ENCODE measurements around the gene CDH23.

CDH23 gene

DNA sequence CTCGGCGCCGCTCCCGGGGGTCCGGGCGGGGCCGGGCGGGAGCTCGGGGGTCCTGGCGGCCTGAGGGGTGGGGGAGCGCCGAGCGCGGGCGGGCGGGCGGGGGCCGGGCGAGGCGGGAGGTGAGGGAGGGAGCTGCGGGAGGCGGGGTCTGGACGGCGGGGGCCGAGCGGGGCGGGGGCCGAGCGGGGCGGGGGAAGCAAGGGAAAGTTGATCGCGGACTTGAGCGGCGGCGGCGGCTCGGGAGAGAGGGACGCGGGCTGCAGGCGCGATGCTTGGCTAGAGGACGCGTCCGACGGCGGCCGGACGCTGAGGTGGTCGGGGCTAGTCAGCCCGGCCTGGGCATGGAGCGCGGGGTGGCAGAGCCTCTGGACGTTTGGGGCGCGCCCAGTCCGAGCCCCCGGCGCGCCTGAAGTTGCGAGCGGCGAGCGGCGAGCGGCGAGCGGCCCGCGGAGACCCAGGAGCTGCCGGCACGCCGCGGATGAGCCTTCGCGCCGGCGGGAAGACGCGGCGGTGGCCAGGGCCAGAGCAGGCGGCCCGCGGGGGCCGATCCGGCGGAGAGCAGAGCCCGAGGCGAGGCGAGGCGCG, at the start of gene CDH23:
Gene CDH23, plus strand, starts transcription at position 210 of the 585 bp plus-strand sequence. CDS start 42,912 bp downstream, outside the sequence.
- no peaks in the 10 kb centered on the region for H3K36me3 ChIP-seq (ENCODE audit: control insufficient read depth, insufficient read depth, low read length)
- H3K9ac ChIP-seq (ENCODE audit: low read depth, low read length) = no peak within 1 kb of the TSS; the same call in 1 of the 2 replicates
- peaks cover 71% of the 10 kb centered on the region for H3K27me3 ChIP-seq (ENCODE audit: control insufficient read depth, insufficient read depth, low read length)

DNA sequence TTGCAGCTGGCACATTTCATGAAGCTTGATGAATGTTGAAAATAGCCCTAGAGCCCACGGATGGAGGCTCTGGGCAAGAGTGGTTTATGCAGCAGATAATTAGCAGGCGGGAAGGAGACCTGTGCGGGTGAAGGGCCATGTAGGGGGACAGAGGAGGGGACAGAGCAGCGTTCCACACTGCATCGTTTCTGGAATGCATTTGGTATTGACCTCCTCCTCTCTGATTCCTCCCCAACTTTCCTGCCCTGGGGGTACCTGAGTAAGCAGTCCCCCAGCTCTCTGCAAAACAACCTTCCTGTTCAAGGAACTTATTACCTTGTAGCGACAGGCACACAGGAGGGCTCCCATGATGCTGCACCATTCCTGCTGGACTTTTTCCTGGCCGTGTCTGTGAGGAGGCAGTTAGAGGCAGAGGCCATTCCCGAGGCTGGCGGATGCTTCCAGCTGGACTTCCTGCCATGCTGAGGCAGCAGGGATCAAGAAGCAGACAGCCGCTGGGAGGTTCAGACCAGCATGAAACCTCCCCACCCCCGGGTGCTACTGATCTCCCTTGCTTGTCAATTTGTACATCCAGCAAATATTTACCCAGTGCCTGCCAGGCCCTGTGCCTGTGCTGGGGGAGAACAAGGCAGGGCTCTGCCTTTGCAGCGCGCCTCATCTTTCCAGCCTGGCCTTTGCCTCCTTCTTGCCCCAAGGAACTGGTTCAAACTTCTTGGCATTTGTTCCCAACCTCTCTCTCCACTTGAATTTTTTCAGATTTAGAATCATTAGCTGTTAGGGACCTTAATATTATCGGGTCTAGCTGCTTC, 48.9 kb upstream of the CDH23 start:
- H3K4me3 ChIP-seq (ENCODE audit: low read depth, low read length) = no peak overlapping the region
- H3K27ac ChIP-seq (ENCODE audit: low read depth, low read length) = no peak overlapping the region
- peaks cover 31% of the 10 kb centered on the region for H3K4me1 ChIP-seq (ENCODE audit: control insufficient read depth, insufficient read depth, low read length)
- no peaks in the 10 kb centered on the region for H3K9me3 ChIP-seq (ENCODE audit: control insufficient read depth, insufficient read depth, low read length)
- no peak overlapping the region for H3K9ac ChIP-seq (ENCODE audit: low read depth, low read length)
- H3K36me3 ChIP-seq (ENCODE audit: control insufficient read depth, insufficient read depth, low read length) = no peaks in the 10 kb centered on the region; the same call in none of the 2 replicates
- no peaks in the 10 kb centered on the region for H3K27me3 ChIP-seq (ENCODE audit: control insufficient read depth, insufficient read depth, low read length)

More for the DNA sequence above, at the start of gene CDH23:
- Histone ChIP-seq H3K4me3 (ENCODE audit: low read depth, low read length) (peak within 1 kb of the TSS; percentile 70), H3K9me3 (ENCODE audit: control insufficient read depth, insufficient read depth, low read length) (no peaks in the 10 kb centered on the region), H3K27ac (ENCODE audit: low read depth, low read length) (no peak within 1 kb of the TSS), H3K4me1 (ENCODE audit: control insufficient read depth, insufficient read depth, low read length) (peaks cover 16% of the 10 kb centered on the region)

DNA sequence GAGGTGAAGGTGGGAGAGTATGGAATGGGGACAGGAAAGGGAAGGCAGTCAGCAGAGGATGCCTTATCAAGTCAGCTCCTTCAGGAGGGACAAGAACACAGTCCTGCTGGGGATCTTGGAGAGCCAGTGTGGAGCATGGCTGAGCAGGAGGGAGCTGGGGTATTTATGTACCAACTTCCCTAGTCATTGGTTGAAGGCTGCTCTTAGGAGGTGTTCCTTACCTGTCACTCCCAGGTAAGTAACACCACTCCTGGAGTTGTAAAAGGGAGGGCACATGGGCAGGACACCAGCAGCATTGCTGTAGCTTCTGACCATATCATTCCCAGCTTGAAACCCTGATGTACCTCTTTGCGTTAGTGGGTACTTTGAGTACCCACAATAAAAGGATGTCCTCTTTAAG, 47.9 kb upstream of the CDH23 start:
- Histone ChIP-seq H3K27me3 (ENCODE audit: control insufficient read depth, insufficient read depth, low read length) (no peaks in the 10 kb centered on the region), H3K27ac (ENCODE audit: low read depth, low read length) (no peak overlapping the region), H3K4me3 (ENCODE audit: low read depth, low read length) (no peak overlapping the region), H3K9me3 (ENCODE audit: control insufficient read depth, insufficient read depth, low read length) (no peaks in the 10 kb centered on the region), H3K4me1 (ENCODE audit: control insufficient read depth, insufficient read depth, low read length) (peaks cover 24% of the 10 kb centered on the region), H3K36me3 (ENCODE audit: control insufficient read depth, insufficient read depth, low read length) (no peaks in the 10 kb centered on the region; the same call in none of the 2 replicates), H3K9ac (ENCODE audit: low read depth, low read length) (no peak overlapping the region)

DNA sequence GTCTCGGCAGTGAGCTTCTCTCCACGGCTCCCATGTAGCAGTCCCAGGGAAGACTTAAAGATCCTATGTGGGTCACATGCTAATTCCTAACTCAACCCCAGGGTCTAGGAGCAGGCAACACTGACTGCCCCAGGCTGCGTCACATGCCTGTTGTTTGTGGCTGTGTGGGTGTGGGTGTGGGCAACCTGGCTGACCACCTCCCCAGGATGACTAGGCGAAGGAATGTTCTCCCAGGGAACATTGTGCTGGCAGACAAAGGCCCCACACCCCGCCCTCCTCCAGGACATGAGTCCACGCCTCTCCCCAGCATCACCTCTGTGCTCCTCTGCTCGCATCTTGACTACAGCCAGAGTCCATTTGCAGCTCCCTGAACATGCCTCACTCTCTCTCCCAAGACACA, 47.3 kb upstream of the CDH23 start:
- Histone ChIP-seq H3K36me3 (ENCODE audit: control insufficient read depth, insufficient read depth, low read length) (no peaks in the 10 kb centered on the region; the same call in none of the 2 replicates), H3K4me1 (ENCODE audit: control insufficient read depth, insufficient read depth, low read length) (peaks cover 18% of the 10 kb centered on the region), H3K9ac (ENCODE audit: low read depth, low read length) (no peak overlapping the region), H3K27ac (ENCODE audit: low read depth, low read length) (no peak overlapping the region), H3K27me3 (ENCODE audit: control insufficient read depth, insufficient read depth, low read length) (no peaks in the 10 kb centered on the region), H3K4me3 (ENCODE audit: low read depth, low read length) (no peak overlapping the region), H3K9me3 (ENCODE audit: control insufficient read depth, insufficient read depth, low read length) (no peaks in the 10 kb centered on the region)

DNA sequence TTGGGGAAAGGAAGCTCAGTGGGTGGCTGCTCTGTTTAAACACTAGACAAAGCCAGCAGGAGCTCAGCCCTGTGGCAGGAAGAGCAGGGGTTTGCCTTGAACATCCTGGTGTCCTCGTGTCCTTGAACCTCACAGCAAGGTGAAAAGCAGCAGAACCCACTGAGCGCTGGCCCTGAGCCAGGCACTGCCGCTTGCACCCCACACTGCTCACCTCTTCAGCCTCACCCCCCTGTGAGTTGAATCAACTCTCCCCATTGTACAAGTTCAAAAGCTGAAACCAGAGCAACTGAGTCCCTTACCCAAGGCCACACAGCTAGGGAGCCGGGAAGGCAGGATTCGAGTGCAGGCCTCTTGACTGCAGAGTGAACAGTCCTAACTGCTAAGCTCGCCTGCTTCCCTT, 45.6 kb upstream of the CDH23 start:
- H3K4me1 ChIP-seq (ENCODE audit: control insufficient read depth, insufficient read depth, low read length) = peaks cover 3% of the 10 kb centered on the region; the same call in 1 of the 2 replicates
- H3K9me3 ChIP-seq (ENCODE audit: control insufficient read depth, insufficient read depth, low read length) = no peaks in the 10 kb centered on the region
- H3K27me3 ChIP-seq (ENCODE audit: control insufficient read depth, insufficient read depth, low read length) = no peaks in the 10 kb centered on the region
- H3K9ac ChIP-seq (ENCODE audit: low read depth, low read length) = no peak overlapping the region
- H3K4me3 ChIP-seq (ENCODE audit: low read depth, low read length) = no peak overlapping the region
- no peak overlapping the region for H3K27ac ChIP-seq (ENCODE audit: low read depth, low read length)
- peaks cover 2% of the 10 kb centered on the region for H3K36me3 ChIP-seq (ENCODE audit: control insufficient read depth, insufficient read depth, low read length)

DNA sequence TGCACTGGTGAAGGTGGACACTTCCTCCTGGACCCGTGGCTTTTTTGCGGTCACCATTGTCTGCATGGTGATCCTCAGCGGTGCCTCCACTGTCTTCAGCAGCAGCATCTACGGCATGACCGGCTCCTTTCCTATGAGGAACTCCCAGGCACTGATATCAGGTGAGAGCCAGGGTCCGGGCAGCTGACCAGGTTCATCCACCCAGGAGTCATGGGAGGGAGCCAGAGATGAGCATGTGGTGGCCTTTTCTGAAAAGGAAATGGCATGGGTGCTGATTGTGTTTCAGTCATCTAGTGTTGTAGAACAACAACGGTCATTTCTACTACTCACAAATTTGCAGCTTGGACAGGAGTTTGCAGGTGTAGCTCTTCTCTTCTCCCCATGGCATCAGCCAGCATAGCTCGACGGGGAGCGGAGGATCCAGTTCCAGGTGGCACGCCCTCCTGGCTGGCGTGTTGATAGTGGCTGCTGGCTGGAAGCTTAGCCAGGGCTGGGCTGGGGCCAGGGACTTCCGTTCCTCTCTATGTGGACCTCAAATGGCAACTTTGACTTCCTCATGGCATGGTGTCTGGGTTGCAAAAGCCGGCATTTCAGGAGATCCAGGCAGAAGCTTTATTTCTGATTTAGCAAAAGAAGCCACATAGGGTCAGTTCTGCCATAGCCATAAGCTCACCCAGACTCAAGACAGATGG, 44.9 kb upstream of the CDH23 start:
- Histone ChIP-seq H3K36me3 (ENCODE audit: control insufficient read depth, insufficient read depth, low read length) (peaks cover 9% of the 10 kb centered on the region), H3K27me3 (ENCODE audit: control insufficient read depth, insufficient read depth, low read length) (no peaks in the 10 kb centered on the region), H3K4me3 (ENCODE audit: low read depth, low read length) (no peak overlapping the region), H3K9ac (ENCODE audit: low read depth, low read length) (no peak overlapping the region), H3K27ac (ENCODE audit: low read depth, low read length) (no peak overlapping the region), H3K9me3 (ENCODE audit: control insufficient read depth, insufficient read depth, low read length) (no peaks in the 10 kb centered on the region), H3K4me1 (ENCODE audit: control insufficient read depth, insufficient read depth, low read length) (peaks cover 3% of the 10 kb centered on the region; the same call in 1 of the 2 replicates)

DNA sequence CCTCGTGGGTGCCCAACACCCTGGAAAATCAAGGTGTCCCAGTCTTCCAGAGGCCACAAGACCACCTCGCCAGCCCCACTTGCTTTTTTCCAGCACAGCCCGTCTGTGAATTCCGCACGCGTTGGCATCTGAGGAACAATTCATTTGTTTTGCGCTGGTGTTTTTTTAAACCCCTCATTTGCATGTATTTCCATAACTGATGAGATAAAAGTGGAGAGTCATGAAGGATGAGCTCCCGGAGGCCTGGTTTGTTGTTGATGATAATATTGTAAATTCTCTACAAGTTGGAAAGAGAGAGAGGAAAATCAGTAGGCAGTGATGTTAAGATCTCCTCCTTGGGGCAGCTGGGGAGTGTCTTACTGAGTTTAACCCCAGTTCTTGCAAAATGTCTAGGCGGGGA, 43.1 kb upstream of the CDH23 start:
- H3K4me3 ChIP-seq (ENCODE audit: low read depth, low read length) = no peak overlapping the region
- H3K27ac ChIP-seq (ENCODE audit: low read depth, low read length) = no peak overlapping the region
- peaks cover 22% of the 10 kb centered on the region for H3K36me3 ChIP-seq (ENCODE audit: control insufficient read depth, insufficient read depth, low read length)
- no peak overlapping the region for H3K9ac ChIP-seq (ENCODE audit: low read depth, low read length)
- peaks cover 3% of the 10 kb centered on the region; the same call in 1 of the 2 replicates for H3K4me1 ChIP-seq (ENCODE audit: control insufficient read depth, insufficient read depth, low read length)
- no peaks in the 10 kb centered on the region for H3K9me3 ChIP-seq (ENCODE audit: control insufficient read depth, insufficient read depth, low read length)
- H3K27me3 ChIP-seq (ENCODE audit: control insufficient read depth, insufficient read depth, low read length) = no peaks in the 10 kb centered on the region

DNA sequence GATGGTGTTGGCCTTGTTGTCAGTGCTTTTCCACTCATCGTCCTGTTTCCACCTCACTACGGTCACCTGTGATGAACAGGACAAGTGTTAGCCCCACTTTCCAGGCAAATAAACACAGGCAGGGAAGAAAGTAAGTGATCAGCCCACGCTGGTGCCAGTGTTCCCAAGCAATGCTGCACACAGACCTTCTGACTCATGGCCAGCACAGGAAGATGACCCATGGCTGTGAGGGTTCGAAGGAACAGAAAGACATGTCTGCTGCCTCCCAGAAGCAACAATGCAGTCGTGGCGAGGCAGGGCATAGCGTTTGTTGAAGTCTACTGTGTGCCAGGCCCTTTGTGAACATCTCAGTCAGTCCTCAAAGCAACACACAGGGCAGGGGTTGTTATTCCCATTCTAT, 41.9 kb upstream of the CDH23 start:
- H3K27me3 ChIP-seq (ENCODE audit: control insufficient read depth, insufficient read depth, low read length) = no peaks in the 10 kb centered on the region
- H3K27ac ChIP-seq (ENCODE audit: low read depth, low read length) = no peak overlapping the region
- H3K36me3 ChIP-seq (ENCODE audit: control insufficient read depth, insufficient read depth, low read length) = peaks cover 26% of the 10 kb centered on the region
- no peak overlapping the region for H3K4me3 ChIP-seq (ENCODE audit: low read depth, low read length)
- no peaks in the 10 kb centered on the region for H3K9me3 ChIP-seq (ENCODE audit: control insufficient read depth, insufficient read depth, low read length)
- no peak overlapping the region for H3K9ac ChIP-seq (ENCODE audit: low read depth, low read length)
- H3K4me1 ChIP-seq (ENCODE audit: control insufficient read depth, insufficient read depth, low read length) = peaks cover 3% of the 10 kb centered on the region; the same call in 1 of the 2 replicates

DNA sequence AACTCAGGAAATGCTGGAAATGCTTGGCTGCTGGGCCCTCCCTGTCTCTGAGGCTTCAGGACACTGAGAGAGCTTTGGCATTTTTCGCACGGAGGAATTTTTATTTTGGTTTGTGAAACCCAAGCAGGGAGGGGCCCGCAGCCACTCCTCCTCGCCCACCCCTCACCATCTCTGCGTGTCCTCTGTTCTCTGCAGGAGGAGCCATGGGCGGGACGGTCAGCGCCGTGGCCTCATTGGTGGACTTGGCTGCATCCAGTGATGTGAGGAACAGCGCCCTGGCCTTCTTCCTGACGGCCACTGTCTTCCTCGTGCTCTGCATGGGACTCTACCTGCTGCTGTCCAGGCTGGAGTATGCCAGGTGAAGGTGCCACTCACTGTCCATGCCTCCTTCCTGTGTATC, 40.8 kb upstream of the CDH23 start:
- no peak overlapping the region for H3K9ac ChIP-seq (ENCODE audit: low read depth, low read length)
- peaks cover 26% of the 10 kb centered on the region for H3K36me3 ChIP-seq (ENCODE audit: control insufficient read depth, insufficient read depth, low read length)
- no peaks in the 10 kb centered on the region for H3K9me3 ChIP-seq (ENCODE audit: control insufficient read depth, insufficient read depth, low read length)
- no peak overlapping the region for H3K4me3 ChIP-seq (ENCODE audit: low read depth, low read length)
- H3K27ac ChIP-seq (ENCODE audit: low read depth, low read length) = no peak overlapping the region
- H3K27me3 ChIP-seq (ENCODE audit: control insufficient read depth, insufficient read depth, low read length) = no peaks in the 10 kb centered on the region
- H3K4me1 ChIP-seq (ENCODE audit: control insufficient read depth, insufficient read depth, low read length) = peaks cover 3% of the 10 kb centered on the region; the same call in 1 of the 2 replicates

DNA sequence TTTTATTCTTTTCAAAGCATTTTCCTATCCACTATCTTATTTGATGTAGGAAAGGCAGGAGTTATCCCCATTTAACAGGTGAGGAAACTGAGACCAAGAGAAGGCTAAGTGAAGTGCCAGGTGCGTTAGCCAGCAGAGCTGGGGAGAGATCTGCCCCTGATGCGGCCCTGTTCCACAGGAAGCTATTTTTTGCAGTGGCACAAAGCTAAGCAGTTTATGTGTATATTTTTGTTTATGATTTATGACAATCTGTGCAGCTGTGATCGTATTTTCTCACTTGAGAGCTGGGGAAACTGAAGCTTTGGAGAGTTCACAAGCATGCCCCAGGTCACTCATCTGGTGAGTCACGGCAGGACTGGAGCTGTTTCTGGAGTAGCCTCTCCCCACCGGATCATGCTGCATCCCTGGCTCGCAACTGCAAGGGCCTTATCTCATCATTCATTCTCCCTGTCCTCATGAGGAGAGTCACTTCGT, 38.9 kb upstream of the CDH23 start:
- Histone ChIP-seq H3K36me3 (ENCODE audit: control insufficient read depth, insufficient read depth, low read length) (peaks cover 35% of the 10 kb centered on the region), H3K27me3 (ENCODE audit: control insufficient read depth, insufficient read depth, low read length) (no peaks in the 10 kb centered on the region), H3K4me3 (ENCODE audit: low read depth, low read length) (no peak overlapping the region), H3K27ac (ENCODE audit: low read depth, low read length) (no peak overlapping the region), H3K9me3 (ENCODE audit: control insufficient read depth, insufficient read depth, low read length) (no peaks in the 10 kb centered on the region), H3K9ac (ENCODE audit: low read depth, low read length) (no peak overlapping the region), H3K4me1 (ENCODE audit: control insufficient read depth, insufficient read depth, low read length) (no peaks in the 10 kb centered on the region)
